Keratinocyte (primary cell): ENCODE measurements around the gene EVPLL.

Experiments
- CTCF ChIP-seq, 3 experiments: IDR thresholded peaks in 1 of 3; conservative IDR thresholded peaks in 1 of 3; optimal IDR thresholded peaks in 1 of 3; 2 replicates in 2 of 3; 3 replicates in 1 of 3; pipeline versions ENCODE3 to v1.5.1; 2011; ENCODE audit warnings: low read length in 3 of 3, mild to moderate bottlenecking in 3 of 3, moderate library complexity in 2 of 3, control low read depth in 1 of 3, inconsistent platforms in 1 of 3; ENCODE audit not compliant: insufficient read depth in 2 of 3; ENCODE audit errors: extremely low read depth in 1 of 3
- EZH2 ChIP-seq: IDR thresholded peaks from one replicate; pipeline ENCODE4 v1.6.1; 2012; ENCODE audit warnings: inconsistent platforms, mild to moderate bottlenecking, low read length, moderate library complexity

- TF ChIP-seq CTCF (optimal IDR thresholded peaks at IDR 0.05 in 1 of 3, IDR thresholded peaks at IDR 0.05 in 1 of 3, conservative IDR thresholded peaks at IDR 0.05 in 1 of 3; ENCODE audit: extremely low read depth in 1 of 3, insufficient read depth in 2 of 3, low read length in 3 of 3) = no peak
- no peak for TF ChIP-seq EZH2
Measured at GRCh38 chr17:18368946-18369345, 8.6 kb upstream of the EVPLL start.
